IMR-90 (cell line): ENCODE data around the gene CDH23. TPM values are rescaled to one million over a fixed set of nuclear protein-coding genes. Genes with fewer than 3 reads are reported as not detected.
A peak's percentile ranks its signal among the peaks of the same experiment; 100 is the strongest.

Experiments used
- ATAC-seq: fragments of 200-7000 bp; cut with Tn5 transposase; 2 replicates; pipeline ENCODE4 v1.9.1; 2020; ENCODE audit warnings: low read depth, mild to moderate bottlenecking, moderate library complexity
- BruUV-seq: library from RNA; stranded (reverse); fragments of 400-500 nt; replicated peaks from 2 replicates; lab custom pipeline; 2021; lab: Mats Ljungman, UMichigan
- CTCF ChIA-PET: fragments of 300-600 bp; formaldehyde crosslinking; extraction: SDS; loops from one replicate; lab custom pipeline; 2021; ENCODE audit warnings: antibody characterized with exemption; lab: Yijun Ruan, JAX
- POLR2A ChIA-PET: fragments of 300-600 bp; sonication (Branson Sonifier 250); formaldehyde crosslinking; loops from one replicate; lab custom pipeline; 2022; ENCODE audit warnings: antibody characterized with exemption; ENCODE audit not compliant: unreplicated experiment; lab: Charles Lee
- DNase-seq: peaks from one replicate; pipeline ENCODE4 v3.0.0; 2013
- H2AFZ ChIP-seq: replicated peaks from 2 replicates; pipeline ENCODE3; 2013; ENCODE audit warnings: low read length, mild to moderate bottlenecking; ENCODE audit not compliant: poor library complexity
- H2AK5ac ChIP-seq: 2 replicates; pipeline ENCODE4 v1.6.1; 2013; ENCODE audit warnings: low read depth, low read length, inconsistent platforms
- H2AK9ac ChIP-seq: replicated peaks from 2 replicates; pipeline ENCODE3; 2013; ENCODE audit warnings: mild to moderate bottlenecking, low read depth, low read length, moderate library complexity; ENCODE audit not compliant: poor library complexity
- H2BK120ac ChIP-seq: 2 replicates; pipeline ENCODE4 v1.6.1; 2013; ENCODE audit warnings: low read depth, low read length, inconsistent platforms
- H2BK15ac ChIP-seq: 3 replicates; pipeline ENCODE4 v1.6.1; 2013; ENCODE audit warnings: low read depth, low read length, inconsistent platforms
- H2BK20ac ChIP-seq: 2 replicates; pipeline ENCODE4 v1.6.1; 2013; ENCODE audit warnings: low read depth, mild to moderate bottlenecking, inconsistent platforms, low read length, moderate library complexity
- H2BK5ac ChIP-seq: 2 replicates; pipeline ENCODE4 v1.6.1; 2013; ENCODE audit warnings: mild to moderate bottlenecking, low read depth, low read length, inconsistent platforms; ENCODE audit not compliant: poor library complexity, severe bottlenecking
- H3K14ac ChIP-seq: replicated peaks from 2 replicates; pipeline ENCODE4 v1.6.1; 2013; ENCODE audit warnings: low read depth, low read length, inconsistent platforms
- H3K18ac ChIP-seq: 2 replicates; pipeline ENCODE4 v1.6.1; 2013; ENCODE audit warnings: low read depth, low read length, control low read depth
- H3K23ac ChIP-seq: 2 replicates; pipeline ENCODE4 v1.6.1; 2013; ENCODE audit warnings: low read depth, low read length, inconsistent platforms
- H3K27ac ChIP-seq: 2 replicates; pipeline ENCODE4 v1.5.1; 2013; ENCODE audit warnings: mild to moderate bottlenecking, control low read depth, low read length; ENCODE audit not compliant: insufficient read depth
- H3K27me3 ChIP-seq: 2 replicates; pipeline ENCODE4 v1.6.1; 2013; ENCODE audit warnings: low read length; ENCODE audit not compliant: control insufficient read depth, insufficient read depth
- H3K36me3 ChIP-seq: 2 replicates; pipeline ENCODE4 v1.6.1; 2013; ENCODE audit warnings: low read length, mixed read lengths; ENCODE audit not compliant: control insufficient read depth, insufficient read depth
- H3K4ac ChIP-seq: 2 replicates; pipeline ENCODE4 v1.6.1; 2013; ENCODE audit warnings: low read depth, low read length, inconsistent platforms
- H3K4me1 ChIP-seq: 2 replicates; pipeline ENCODE4 v1.6.1; 2013; ENCODE audit warnings: low read length, mixed read lengths; ENCODE audit not compliant: control insufficient read depth, insufficient read depth
- H3K4me2 ChIP-seq: 2 replicates; pipeline ENCODE4 v1.6.1; 2013; ENCODE audit warnings: low read depth, mild to moderate bottlenecking, control low read depth, low read length, moderate library complexity
- H3K4me3 ChIP-seq: 2 replicates; pipeline ENCODE4 v1.5.1; 2013; ENCODE audit warnings: low read depth, mild to moderate bottlenecking, control low read depth, low read length, moderate library complexity; ENCODE audit not compliant: insufficient read depth
- H3K56ac ChIP-seq: 2 replicates; pipeline ENCODE4 v1.6.1; 2013; ENCODE audit warnings: low read length, inconsistent platforms; ENCODE audit not compliant: insufficient read depth; ENCODE audit errors: extremely low read depth
- H3K79me1 ChIP-seq, 2 experiments: 2 replicates each; pipeline ENCODE4 v1.6.1; 2013; ENCODE audit warnings: low read length in 2 of 2, inconsistent platforms in 1 of 2, low read depth in 1 of 2
- H3K9ac ChIP-seq: 2 replicates; pipeline ENCODE4 v1.6.1; 2013; ENCODE audit warnings: low read depth, low read length, control low read depth
- H3K9me1 ChIP-seq: 2 replicates; pipeline ENCODE4 v1.6.1; 2013; ENCODE audit warnings: low read length, inconsistent platforms; ENCODE audit not compliant: insufficient read depth
- H3K9me3 ChIP-seq: 2 replicates; pipeline ENCODE4 v1.6.1; 2013; ENCODE audit warnings: low read length; ENCODE audit not compliant: control insufficient read depth, insufficient read depth
- H4K20me1 ChIP-seq: 2 replicates; pipeline ENCODE4 v1.6.1; 2013; ENCODE audit warnings: low read length, inconsistent platforms; ENCODE audit not compliant: insufficient read depth
- H4K5ac ChIP-seq: 2 replicates; pipeline ENCODE4 v1.6.1; 2013; ENCODE audit warnings: mild to moderate bottlenecking, low read depth, low read length, control low read depth
- H4K8ac ChIP-seq, 2 experiments: 2 replicates each; pipeline ENCODE4 v1.6.1; 2013; ENCODE audit warnings: low read depth in 2 of 2, low read length in 2 of 2, control low read depth in 1 of 2, inconsistent platforms in 1 of 2
- H4K91ac ChIP-seq: 2 replicates; pipeline ENCODE4 v1.6.1; 2013; ENCODE audit warnings: low read depth, low read length, inconsistent platforms; ENCODE audit not compliant: insufficient read depth
- BHLHE40 ChIP-seq: fragments of 150-350 bp; IDR thresholded peaks from 2 replicates; pipeline ENCODE4 v1.6.1; 2016; ENCODE audit warnings: mild to moderate bottlenecking, low read depth, low read length
- CEBPB ChIP-seq: IDR thresholded peaks from 2 replicates; pipeline ENCODE4 v1.6.1; 2012; ENCODE audit warnings: low read depth, low read length, improper control_type of control experiment
- CHD1 ChIP-seq: IDR thresholded peaks from 2 replicates; pipeline ENCODE4 v1.6.1; 2012; ENCODE audit warnings: low read depth, low read length, improper control_type of control experiment
- CTCF ChIP-seq: conservative IDR thresholded peaks from 2 replicates; pipeline ENCODE4 v1.5.1; 2012; ENCODE audit warnings: mild to moderate bottlenecking, low read depth, low read length, improper control_type of control experiment
- ELK1 ChIP-seq: fragments of 150-350 bp; IDR thresholded peaks from 2 replicates; pipeline ENCODE4 v1.6.1; 2016; ENCODE audit warnings: low read depth, mild to moderate bottlenecking, low read length, moderate library complexity, borderline replicate concordance
- FOS ChIP-seq: fragments of 150-350 bp; IDR thresholded peaks from 2 replicates; pipeline ENCODE4 v1.6.1; 2016; ENCODE audit warnings: low read depth, low read length
- MAFK ChIP-seq: IDR thresholded peaks from 2 replicates; pipeline ENCODE4 v1.6.1; 2012; ENCODE audit warnings: low read depth, low read length, improper control_type of control experiment
- MAZ ChIP-seq: IDR thresholded peaks from 2 replicates; pipeline ENCODE4 v1.6.1; 2012; ENCODE audit warnings: low read depth, mild to moderate bottlenecking, low read length, improper control_type of control experiment, moderate library complexity, borderline replicate concordance
- MXI1 ChIP-seq: IDR thresholded peaks from 2 replicates; pipeline ENCODE4 v1.6.1; 2012; ENCODE audit warnings: low read depth, mild to moderate bottlenecking, low read length, moderate library complexity, borderline replicate concordance
- RCOR1 ChIP-seq: IDR thresholded peaks from 2 replicates; pipeline ENCODE4 v1.6.1; 2012; ENCODE audit warnings: mild to moderate bottlenecking, low read length, improper control_type of control experiment; ENCODE audit not compliant: insufficient replicate concordance
- RFX5 ChIP-seq: IDR thresholded peaks from 2 replicates; pipeline ENCODE4 v1.8.0; 2012; ENCODE audit warnings: low read depth, mild to moderate bottlenecking, low read length, moderate library complexity
- SMC3 ChIP-seq: fragments of 150-350 bp; IDR thresholded peaks from 2 replicates; pipeline ENCODE4 v1.6.1; 2016; ENCODE audit warnings: low read depth, mild to moderate bottlenecking, antibody characterized with exemption, low read length, moderate library complexity
- WGBS, 2 experiments: methylation state at CpG; one replicate each; pipeline versions ENCODE4 v1.1.5 to v1.1.7; 2013; ENCODE audit warnings: missing lambda C conversion rate in 2 of 2; ENCODE audit not compliant: insufficient read length in 1 of 2; ENCODE audit errors: extremely low coverage in 2 of 2; 5-methylcytosine and 5-hydroxymethylcytosine counted together
- dilution Hi-C: fragments of 300-500 bp; cut with HindIII; formaldehyde crosslinking; loops from one replicate; pipeline ENCODE4 v1.14.3; 2018; ENCODE audit warnings: low sequenced_read_pairs; ENCODE audit not compliant: unreplicated experiment
- in situ Hi-C: fragments of 300-500 bp; cut with MboI; formaldehyde crosslinking; loops from 3 replicates; pipeline ENCODE4 v1.14.3; 2019; ENCODE audit warnings: low sequenced_read_pairs, inconsistent platforms, mixed read lengths
- intact Hi-C: fragments of 100-400 bp; cut with micrococcal nuclease; formaldehyde crosslinking; loops from 2 replicates; pipeline ENCODE4 v1.10.0; 2022
- polyA plus RNA-seq, 3 experiments: library from polyadenylated mRNA; depleted of rRNA; stranded (reverse); fragments of >200 nt; gene quantifications; 2 replicates each; pipeline ENCODE4 v1.2.3, GENCODE V29; 2012; ENCODE audit warnings: low replicate concordance in 1 of 3
- total RNA-seq: library from RNA; depleted of rRNA; stranded (reverse); fragments of >200 nt; gene quantifications from 2 replicates; pipeline ENCODE4 v1.2.3, GENCODE V29; 2012
- TF ChIP-seq, protein P1 (sequence below): fragments of 150-350 bp; IDR thresholded peaks from 2 replicates; pipeline ENCODE4 v1.6.1; 2017; ENCODE audit warnings: mild to moderate bottlenecking, antibody characterized with exemption, low read length, low read depth

CDH23 gene
- total and polyA plus RNA-seq, 2 of the 4 experiments (the other 2 are of a cell fraction), result under 0.01 to 0.03 TPM

DNA sequence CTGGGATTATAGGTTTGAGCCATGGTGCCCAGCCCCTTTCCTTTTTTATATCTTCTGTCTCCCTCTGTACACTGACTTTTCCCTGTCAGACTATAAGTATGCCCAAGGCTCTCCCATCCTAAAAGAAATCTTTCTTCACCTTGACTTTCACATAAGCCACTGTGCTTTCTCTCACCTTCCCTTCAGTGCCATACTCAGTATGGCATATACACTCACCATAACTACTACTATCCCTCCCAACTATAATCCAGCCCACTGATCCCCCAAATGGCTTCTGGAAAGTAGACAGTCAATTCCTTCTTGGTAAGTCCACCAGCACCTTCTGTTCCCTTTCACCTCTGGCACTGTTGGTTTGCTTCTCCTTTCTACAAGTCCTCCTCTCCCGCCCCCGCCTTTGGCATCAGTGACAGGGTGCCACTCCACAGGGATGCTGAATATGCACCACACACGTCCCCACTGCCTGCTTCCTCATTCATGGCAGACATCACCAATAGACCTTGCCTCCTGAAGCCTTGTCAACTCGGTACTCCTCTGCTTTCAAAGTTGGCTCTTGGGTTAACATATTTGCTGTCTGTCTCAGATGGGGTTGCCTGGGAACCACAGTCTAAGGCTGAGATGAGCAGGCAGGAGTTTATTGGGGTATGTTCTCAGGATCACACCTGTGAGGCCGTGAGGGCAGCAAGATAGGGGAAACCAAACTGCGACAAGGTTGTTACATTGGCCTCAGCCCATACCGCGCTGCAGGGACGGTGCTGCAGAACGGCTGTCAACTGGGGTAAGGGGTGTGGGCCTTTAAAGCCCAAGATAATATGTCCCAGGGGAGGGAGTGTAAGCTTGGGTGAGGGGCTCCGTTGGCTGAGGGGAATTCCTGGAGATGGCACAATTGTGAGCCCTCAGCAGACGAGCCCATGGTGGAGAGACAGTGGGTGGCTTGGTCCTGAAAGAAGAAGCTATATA, 461.5 kb downstream of the CDH23 start:
- Histone ChIP-seq H3K14ac (peak overlapping the region; percentile 9; the same call in 1 of the 2 replicates), H4K20me1 (peaks cover 6% of the 10 kb centered on the region), H3K27ac (no peak overlapping the region), H4K8ac (no peak overlapping the region), H3K79me1 (no peaks in the 10 kb centered on the region), H3K4ac (peak overlapping the region; percentile 43; the same call in 1 of the 2 replicates), H2BK120ac (peak overlapping the region; percentile 71), H4K91ac (peak overlapping the region; percentile 60), H3K4me1 (peaks cover 14% of the 10 kb centered on the region), H2BK20ac (0 out of 2 replicates have a peak overlapping the region, but pooled peaks have one; percentile 21), H3K9me1 (peaks cover 18% of the 10 kb centered on the region), H3K36me3 (no peaks in the 10 kb centered on the region), H2BK15ac (peak overlapping the region; percentile 3; the same call in 1 of the 3 replicates), H2AFZ (peak overlapping the region; percentile 63), H3K27me3 (no peaks in the 10 kb centered on the region), H2AK9ac (no peak overlapping the region), H3K4me3 (no peak overlapping the region), H3K9me3 (no peaks in the 10 kb centered on the region), H3K9ac (no peak overlapping the region), H4K5ac (no peak overlapping the region), H3K18ac (no peak overlapping the region), H3K23ac (no peak overlapping the region), H2BK5ac (no peak overlapping the region), H2AK5ac (peak overlapping the region; percentile 83), H3K4me2 (no peak overlapping the region), H3K56ac (no peak overlapping the region)
- no TSS peak for BruUV-seq
- intact Hi-C loops, result no loop called here
- ChIA-PET CTCF (no interaction called here), POLR2A (no interaction called here)
- DNase-seq, result no peak
- ATAC-seq, result no peak
- 83% methylated on average over 6 of the region's 12 CpGs; no CpG with 5 or more reads in 1 of the 2 experiments for WGBS, 2 experiments
- in situ Hi-C loops, result no loop called here
- dilution Hi-C loops, result no loop called here
- TF ChIP-seq, protein P1, sequence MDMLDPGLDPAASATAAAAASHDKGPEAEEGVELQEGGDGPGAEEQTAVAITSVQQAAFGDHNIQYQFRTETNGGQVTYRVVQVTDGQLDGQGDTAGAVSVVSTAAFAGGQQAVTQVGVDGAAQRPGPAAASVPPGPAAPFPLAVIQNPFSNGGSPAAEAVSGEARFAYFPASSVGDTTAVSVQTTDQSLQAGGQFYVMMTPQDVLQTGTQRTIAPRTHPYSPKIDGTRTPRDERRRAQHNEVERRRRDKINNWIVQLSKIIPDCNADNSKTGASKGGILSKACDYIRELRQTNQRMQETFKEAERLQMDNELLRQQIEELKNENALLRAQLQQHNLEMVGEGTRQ, result no peak
- TF ChIP-seq RCOR1 (no peak), SMC3 (no peak), MAFK (no peak), BHLHE40 (no peak), CHD1 (no peak), CEBPB (no peak), CTCF (no peak), MXI1 (no peak), ELK1 (no peak), RFX5 (no peak), FOS (no peak), MAZ (no peak)
